Esophagus muscularis mucosa (tissue), 4 donors: ENCODE measurements around the gene FAHD2A. TPM values are rescaled to one million over a fixed set of nuclear protein-coding genes. Genes with fewer than 3 reads are reported as not detected.

ENCODE experiments used
- DNase-seq: peaks from one replicate; pipeline ENCODE4 v3.0.0-alpha.2; 2017; ENCODE audit errors: extremely low spot score
- H3K27ac ChIP-seq, 4 donors: fragments of 200-600 bp; sonication (generic); replicated peaks in 1 of 4; 1 replicate in 3 of 4; 2 replicates in 1 of 4; pipeline ENCODE4 v1.5.1; 2016 to 2019; ENCODE audit warnings: mild to moderate bottlenecking in 1 of 4
- H3K27me3 ChIP-seq, 4 donors: fragments of 200-600 bp; sonication (generic); one replicate each; pipeline versions ENCODE4 v1.5.1 to v1.6.0; 2016 to 2019
- H3K36me3 ChIP-seq, 4 donors: fragments of 200-600 bp; sonication (generic); one replicate each; pipeline ENCODE4 v1.5.1; 2016 to 2019
- H3K4me1 ChIP-seq, 4 donors: fragments of 200-600 bp; sonication (generic); one replicate each; pipeline ENCODE4 v1.5.1; 2016 to 2019
- H3K4me3 ChIP-seq, 4 donors: fragments of 200-600 bp; sonication (generic); 1 replicate in 2 of 4; 2 replicates in 2 of 4; pipeline ENCODE4 v1.5.1; 2016 to 2019; ENCODE audit warnings: mild to moderate bottlenecking in 4 of 4, moderate library complexity in 1 of 4
- H3K9me3 ChIP-seq, 4 donors: fragments of 200-600 bp; sonication (generic); 1 replicate in 3 of 4; 2 replicates in 1 of 4; pipeline ENCODE4 v1.5.1; 2016 to 2019
- EP300 ChIP-seq: sonication (generic); formaldehyde crosslinking; IDR thresholded peaks from one replicate; pipeline ENCODE4 v1.6.1; 2017; ENCODE audit warnings: antibody characterized with exemption
- POLR2A ChIP-seq: fragments of 450-650 bp; IDR thresholded peaks from one replicate; pipeline ENCODE4 v1.6.1; 2017; ENCODE audit warnings: antibody characterized with exemption, moderate library complexity, mild to moderate bottlenecking, low read depth
- POLR2AphosphoS5 ChIP-seq, 2 donors: sonication (generic); formaldehyde crosslinking; IDR thresholded peaks; one replicate each; pipeline ENCODE4 v1.6.1; 2017; ENCODE audit warnings: antibody characterized with exemption in 2 of 2
- WGBS: methylation state at CpG from one replicate; pipeline ENCODE4 v1.1.5; 2018; 5-methylcytosine and 5-hydroxymethylcytosine counted together
- intact Hi-C: fragments of 100-400 bp; cut with DNase I; formaldehyde crosslinking; loops from one replicate; pipeline ENCODE4 v1.15.1; 2023
- total RNA-seq, 4 donors: library from RNA; depleted of rRNA; stranded (reverse); fragments of >200 nt; gene quantifications; one replicate each; pipeline versions ENCODE4 v1.1.0 to v1.2.1, GENCODE V29; 2016
- TF ChIP-seq, protein P1 (sequence below), 3 experiments: fragments of 200-600 bp in 2 of 3; fragments of 450-650 bp in 1 of 3; sonication (generic) in 2 of 3; IDR thresholded peaks; one replicate each; pipeline ENCODE4 v1.5.1; 2017 to 2019; ENCODE audit warnings: antibody characterized with exemption in 3 of 3, mild to moderate bottlenecking in 2 of 3, moderate library complexity in 1 of 3

The FAHD2A gene
- total RNA-seq, 4 donors from 2014 or later = 11.2 to 20.0 (median 16.5) TPM

DNA sequence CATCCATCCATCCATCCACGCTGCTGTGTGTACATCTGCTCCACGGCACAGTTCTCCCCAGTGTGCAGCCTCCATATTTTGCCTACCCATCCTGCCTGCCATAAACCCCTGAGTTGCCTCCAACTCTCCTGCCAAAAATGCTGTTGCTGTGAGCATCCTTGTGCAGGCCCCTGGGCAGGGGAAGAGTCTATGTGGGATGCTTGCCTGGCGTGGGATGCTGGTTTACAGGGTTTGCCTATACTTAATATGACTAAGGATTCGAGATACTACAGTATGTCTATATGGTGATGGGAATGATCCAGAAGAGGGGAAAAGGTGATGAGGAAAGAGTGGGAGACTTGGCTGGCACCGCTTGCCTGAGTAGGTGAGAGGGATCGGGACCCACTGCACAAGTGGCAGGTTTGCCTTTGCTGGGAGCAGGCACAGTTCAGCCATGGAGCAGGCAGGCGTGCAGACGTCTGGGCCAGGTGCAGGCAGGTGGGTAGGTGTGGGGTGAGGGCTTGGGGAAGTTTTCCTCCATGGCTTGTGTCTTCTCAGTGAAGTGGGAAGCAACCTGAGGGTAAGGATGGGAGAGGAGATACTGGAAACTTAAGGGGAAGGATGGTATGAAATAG is 30.2 kb upstream of the FAHD2A start:
- intact Hi-C loops = no loop called here
- H3K9me3 ChIP-seq = peaks cover 0 to 4% (median 0%) of the 10 kb centered on the region in 4 donors
- H3K36me3 ChIP-seq = peaks cover 0 to 29% (median 5%) of the 10 kb centered on the region in 4 donors
- no peak for DNase-seq
- no peaks in the 10 kb centered on the region for H3K27me3 ChIP-seq
- H3K27ac ChIP-seq = no peak overlapping the region
- no peaks in the 10 kb centered on the region for H3K4me1 ChIP-seq
- WGBS = 84% methylated on average over 8 of the region's 8 CpGs
- TF ChIP-seq POLR2A = no peak
- TF ChIP-seq POLR2AphosphoS5 (IDR thresholded peaks at IDR 0.05) = no peak
- TF ChIP-seq, protein P1, sequence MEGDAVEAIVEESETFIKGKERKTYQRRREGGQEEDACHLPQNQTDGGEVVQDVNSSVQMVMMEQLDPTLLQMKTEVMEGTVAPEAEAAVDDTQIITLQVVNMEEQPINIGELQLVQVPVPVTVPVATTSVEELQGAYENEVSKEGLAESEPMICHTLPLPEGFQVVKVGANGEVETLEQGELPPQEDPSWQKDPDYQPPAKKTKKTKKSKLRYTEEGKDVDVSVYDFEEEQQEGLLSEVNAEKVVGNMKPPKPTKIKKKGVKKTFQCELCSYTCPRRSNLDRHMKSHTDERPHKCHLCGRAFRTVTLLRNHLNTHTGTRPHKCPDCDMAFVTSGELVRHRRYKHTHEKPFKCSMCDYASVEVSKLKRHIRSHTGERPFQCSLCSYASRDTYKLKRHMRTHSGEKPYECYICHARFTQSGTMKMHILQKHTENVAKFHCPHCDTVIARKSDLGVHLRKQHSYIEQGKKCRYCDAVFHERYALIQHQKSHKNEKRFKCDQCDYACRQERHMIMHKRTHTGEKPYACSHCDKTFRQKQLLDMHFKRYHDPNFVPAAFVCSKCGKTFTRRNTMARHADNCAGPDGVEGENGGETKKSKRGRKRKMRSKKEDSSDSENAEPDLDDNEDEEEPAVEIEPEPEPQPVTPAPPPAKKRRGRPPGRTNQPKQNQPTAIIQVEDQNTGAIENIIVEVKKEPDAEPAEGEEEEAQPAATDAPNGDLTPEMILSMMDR (IDR thresholded peaks at IDR 0.05) = no peak
- no peak for TF ChIP-seq EP300
- no peak overlapping the region for H3K4me3 ChIP-seq

DNA sequence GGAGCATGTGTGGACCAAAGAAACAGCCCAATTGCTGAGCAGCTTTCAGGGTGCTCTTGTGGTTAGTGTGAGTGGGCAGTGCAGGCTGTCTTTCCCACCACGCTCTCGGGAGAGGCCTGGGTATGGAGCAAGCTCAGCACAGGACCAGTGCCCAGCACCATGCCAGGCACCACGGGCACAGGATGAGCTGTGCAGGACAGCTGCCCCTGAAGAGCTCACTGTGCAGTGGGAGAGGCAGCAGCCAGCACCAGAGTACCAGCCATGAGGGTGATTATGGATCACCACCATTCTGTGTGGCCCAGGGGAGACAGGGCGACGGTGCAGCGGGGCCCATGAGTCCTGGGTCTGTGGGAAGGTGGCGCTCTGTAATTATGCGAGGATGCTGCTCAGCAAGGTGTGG is 29.7 kb upstream of the FAHD2A start:
- TF ChIP-seq POLR2AphosphoS5 (IDR thresholded peaks at IDR 0.05) (no peak), EP300 (no peak), POLR2A (no peak)
- TF ChIP-seq, protein P1 (IDR thresholded peaks at IDR 0.05) = no peak
- Histone ChIP-seq H3K27ac (no peak overlapping the region), H3K27me3 (no peaks in the 10 kb centered on the region), H3K36me3 (peaks cover 0 to 34% (median 8%) of the 10 kb centered on the region in 4 donors), H3K9me3 (peaks cover 0 to 4% (median 0%) of the 10 kb centered on the region in 4 donors), H3K4me3 (no peak overlapping the region), H3K4me1 (no peaks in the 10 kb centered on the region)
- intact Hi-C loops = no loop called here
- WGBS = 89% methylated on average over 8 of the region's 8 CpGs
- no peak for DNase-seq

DNA sequence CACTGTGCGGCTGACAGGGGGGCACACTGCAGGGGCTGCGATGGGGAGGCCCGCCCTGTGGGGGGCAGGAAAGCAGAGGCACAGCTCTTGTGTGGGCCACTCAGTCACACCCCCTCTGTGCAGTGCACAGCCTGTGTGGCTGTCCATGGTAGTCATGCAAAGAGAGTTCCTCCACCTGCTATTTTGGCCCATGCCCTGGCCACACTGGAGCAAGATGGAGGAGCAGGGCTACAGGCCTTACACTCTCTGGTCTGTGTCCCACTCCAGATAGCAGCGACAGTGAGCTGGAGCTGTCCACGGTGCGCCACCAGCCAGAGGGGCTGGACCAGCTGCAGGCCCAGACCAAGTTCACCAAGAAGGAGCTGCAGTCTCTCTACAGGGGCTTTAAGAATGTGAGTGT is 28.5 kb upstream of the FAHD2A start:
- H3K4me3 ChIP-seq = no peak overlapping the region
- H3K27me3 ChIP-seq = no peaks in the 10 kb centered on the region
- no peak overlapping the region for H3K27ac ChIP-seq
- intact Hi-C loops = no loop called here
- DNase-seq = no peak
- peaks cover 0 to 40% (median 10%) of the 10 kb centered on the region in 4 donors for H3K36me3 ChIP-seq
- H3K9me3 ChIP-seq = peaks cover 0 to 4% (median 0%) of the 10 kb centered on the region in 4 donors
- 83% methylated on average over 6 of the region's 6 CpGs for WGBS
- no peaks in the 10 kb centered on the region for H3K4me1 ChIP-seq
- TF ChIP-seq EP300 (no peak), POLR2A (no peak), POLR2AphosphoS5 (IDR thresholded peaks at IDR 0.05) (no peak)
- TF ChIP-seq, protein P1 (IDR thresholded peaks at IDR 0.05) = no peak

DNA sequence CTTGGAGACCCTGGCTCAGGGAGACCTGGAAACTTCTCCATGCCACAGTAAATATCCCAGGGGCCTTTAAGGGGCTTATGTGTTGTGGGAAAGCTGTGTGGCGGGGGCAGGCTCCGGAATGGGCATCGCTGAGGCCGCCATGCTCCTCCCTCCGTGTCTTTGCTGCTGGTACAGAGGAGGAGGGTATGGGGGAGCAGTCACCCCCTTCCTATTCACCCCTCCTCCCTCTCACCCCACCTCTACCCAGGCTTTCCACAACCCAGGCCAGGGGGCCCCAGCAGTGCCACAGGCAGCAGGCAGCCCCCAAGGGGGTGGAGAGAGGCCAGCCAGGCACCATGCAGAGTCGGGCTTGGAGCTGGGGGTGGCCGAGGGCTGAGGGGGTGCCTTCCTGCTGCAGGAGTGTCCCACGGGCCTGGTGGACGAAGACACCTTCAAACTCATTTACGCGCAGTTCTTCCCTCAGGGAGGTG is 28.0 kb upstream of the FAHD2A start:
- WGBS = 100% methylated on average over 4 of the region's 11 CpGs
- no peak for DNase-seq
- Histone ChIP-seq H3K27me3 (no peaks in the 10 kb centered on the region), H3K9me3 (peaks cover 0 to 4% (median 0%) of the 10 kb centered on the region in 4 donors), H3K4me3 (no peak overlapping the region), H3K4me1 (no peaks in the 10 kb centered on the region), H3K27ac (no peak overlapping the region), H3K36me3 (peaks cover 0 to 40% (median 10%) of the 10 kb centered on the region in 4 donors)
- no peak for TF ChIP-seq POLR2AphosphoS5 (IDR thresholded peaks at IDR 0.05)
- TF ChIP-seq POLR2A = no peak
- TF ChIP-seq EP300 = no peak
- TF ChIP-seq, protein P1 (IDR thresholded peaks at IDR 0.05) = no peak
- intact Hi-C loops = no loop called here
